Measurements from ENCODE around the gene RPS18.
A peak's percentile ranks its signal among the peaks of the same experiment; 100 is the strongest.

RPS18 gene

DNA sequence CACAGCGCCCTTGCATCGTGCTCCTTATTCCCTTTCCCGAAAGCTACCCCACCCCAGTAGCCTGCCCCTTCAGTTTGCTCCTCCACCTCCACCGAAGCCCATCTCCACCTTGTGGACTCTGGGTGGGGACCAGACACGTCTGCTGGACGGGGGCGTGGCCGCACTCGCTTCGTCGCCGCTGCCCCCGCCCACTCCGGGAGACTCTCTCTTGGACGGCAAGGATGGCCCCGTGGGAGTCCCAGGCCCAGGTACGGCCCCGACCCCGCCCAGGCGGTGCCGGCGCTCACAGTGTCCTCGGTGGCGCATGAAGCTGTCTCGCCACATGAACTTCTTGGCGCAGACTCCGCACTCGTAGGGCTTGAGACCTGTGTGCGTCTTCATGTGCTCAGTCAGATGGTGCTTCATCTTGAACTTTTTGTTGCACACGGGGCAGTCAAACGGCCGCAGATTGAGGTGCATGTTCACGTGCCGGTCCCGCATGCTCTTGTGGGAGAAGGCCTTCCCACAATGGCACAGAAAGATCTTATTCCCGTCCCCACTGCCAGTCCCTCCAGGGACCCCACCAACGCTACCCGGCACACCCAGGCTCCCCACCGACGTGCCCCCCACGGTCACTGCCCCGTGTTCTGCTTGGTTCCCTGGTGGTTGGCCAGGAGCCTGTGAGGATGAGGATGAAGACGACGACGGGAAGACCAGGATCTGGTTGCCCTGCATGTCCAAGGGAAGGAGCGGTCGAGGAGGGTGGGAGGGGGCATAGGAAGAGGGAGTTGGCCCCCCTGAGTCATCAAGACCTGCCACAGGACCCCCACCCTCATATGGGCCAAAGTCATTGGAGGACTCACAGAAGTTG is 43.3 kb downstream of the RPS18 start:
- DNase-seq (ENCODE audit: low spot score), result no peak

DNA sequence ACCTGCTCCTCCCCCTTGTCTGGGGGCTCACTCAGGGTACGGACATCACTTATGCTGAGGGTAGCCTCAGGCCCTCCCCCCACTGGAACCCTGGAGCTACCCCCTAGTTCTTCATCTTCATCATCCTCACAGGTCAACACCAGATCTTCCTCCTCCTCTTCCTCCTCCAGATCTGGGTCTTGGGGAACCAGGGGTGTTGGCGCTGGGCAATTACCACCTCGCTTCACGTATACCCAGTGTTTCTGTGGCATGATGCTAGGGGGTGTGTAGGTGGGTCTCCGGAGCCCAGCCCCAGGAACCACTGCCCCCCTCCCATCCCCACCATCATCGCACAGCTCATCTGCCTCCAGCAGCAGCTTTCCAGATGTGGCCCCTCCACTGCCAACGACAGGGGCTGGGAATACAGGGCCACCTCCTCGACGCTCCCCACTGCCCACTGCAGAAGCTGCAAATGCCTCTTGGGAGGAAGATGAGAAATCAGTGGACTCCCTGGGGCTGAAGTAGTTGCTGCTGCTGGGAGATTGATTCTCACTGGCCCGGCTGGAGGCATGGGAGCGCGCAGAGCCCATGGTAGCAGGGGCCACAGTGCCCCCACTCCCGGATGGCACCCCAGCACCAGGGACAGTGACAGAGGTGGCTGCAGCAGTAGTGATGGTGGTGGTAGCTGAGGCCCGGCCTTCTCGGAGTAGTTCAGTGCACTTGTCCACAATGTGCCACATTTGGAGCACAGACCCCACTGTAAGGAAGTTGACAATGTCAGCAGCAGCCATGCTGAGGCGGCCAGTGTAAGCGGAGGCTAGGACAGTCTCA is 44.1 kb downstream of the RPS18 start:
- DNase-seq (ENCODE audit: low spot score), result no peak

GRCh38 chr6:33316603-33317418 is 44.9 kb downstream of the RPS18 start:
- peak; percentile 25 for DNase-seq (ENCODE audit: low spot score)

DNA sequence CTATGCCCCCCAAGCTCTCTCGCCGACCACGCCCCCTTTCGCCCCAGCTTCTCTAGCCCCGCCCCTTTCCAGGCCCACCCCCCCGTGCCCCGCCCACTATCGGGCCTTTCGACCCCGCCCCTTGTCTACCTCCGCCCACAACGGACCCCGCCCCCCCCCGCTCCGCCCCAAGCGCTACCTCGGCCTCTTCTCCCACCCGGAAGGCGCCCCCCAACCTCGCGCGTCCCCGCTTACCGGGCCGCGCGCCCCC is 45.5 kb downstream of the RPS18 start:
- DNase-seq (ENCODE audit: low spot score), result no peak

DNA sequence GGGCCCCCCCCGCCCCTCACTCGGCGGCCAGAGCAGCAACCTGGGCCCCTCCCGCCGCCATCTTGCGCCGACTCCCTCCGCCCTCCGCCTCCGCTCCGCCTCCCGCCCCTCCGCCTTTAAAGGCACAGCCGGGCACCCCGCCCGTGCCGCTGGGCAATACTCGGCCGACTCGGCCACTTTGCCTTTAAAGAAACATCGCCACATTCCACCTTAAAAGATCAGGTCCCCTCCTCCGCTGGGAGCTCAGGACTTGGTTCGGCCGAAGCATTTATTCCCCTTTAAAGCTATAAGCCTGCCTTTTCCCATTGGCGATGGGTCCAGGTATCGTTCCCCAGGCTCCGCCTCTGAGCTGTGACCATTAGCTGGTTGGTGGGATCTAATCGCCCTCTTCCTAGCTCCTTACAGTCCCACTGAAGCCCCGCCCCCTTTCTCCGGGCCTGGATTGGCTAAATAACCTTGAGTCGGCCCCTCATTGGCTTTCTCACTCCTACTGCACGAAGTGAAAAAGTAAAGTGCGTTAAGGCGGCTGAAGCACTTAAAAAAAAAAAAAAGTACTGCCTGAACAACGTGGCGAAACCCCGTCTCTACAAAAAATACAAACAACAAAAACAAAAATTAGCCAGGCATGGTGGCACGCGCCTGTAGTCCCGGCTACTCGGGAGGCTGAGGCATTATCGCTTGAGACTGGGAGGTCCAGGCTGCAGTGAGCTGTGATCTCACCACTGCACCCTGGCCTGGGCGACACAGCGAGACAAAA is 46.0 kb downstream of the RPS18 start, which contains the start of gene ZBTB22:
TSS of gene ZBTB22 (minus strand) at position 76 of the 757 bp plus-strand sequence. CDS start 828 bp downstream, outside the sequence.
- DNase-seq (ENCODE audit: low spot score), result peak; percentile 99

- DNase-seq (ENCODE audit: low spot score), result no peak
These were observed 46.7 kb downstream of the RPS18 start for GRCh38 chr6:33318426-33319073.

DNA sequence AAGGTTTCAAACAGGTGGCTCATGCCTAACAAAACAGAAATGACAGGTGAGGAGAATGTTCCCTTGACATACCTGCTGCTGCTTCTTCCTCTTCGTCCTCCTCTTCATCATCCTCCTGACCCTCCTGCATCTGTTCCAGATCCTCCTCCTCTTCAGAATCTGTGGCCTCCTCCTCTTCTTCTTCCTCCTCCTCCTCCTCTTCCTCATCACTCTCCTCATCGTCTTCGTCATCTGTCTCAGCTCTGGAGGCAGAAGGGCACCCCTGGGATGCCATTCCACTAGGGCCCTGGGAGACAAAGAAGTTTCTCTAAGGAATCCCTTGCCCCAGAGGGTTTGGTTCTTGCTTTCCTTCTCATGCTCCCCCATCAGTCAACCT is 48.1 kb downstream of the RPS18 start:
- DNase-seq (ENCODE audit: low spot score), result no peak

GRCh38 chr6:33320315-33321181 is 48.7 kb downstream of the RPS18 start:
- DNase-seq (ENCODE audit: low spot score), result no peak

- no peak for DNase-seq (ENCODE audit: low spot score)
These were observed 49.4 kb downstream of the RPS18 start for GRCh38 chr6:33321227-33321626.

DNA sequence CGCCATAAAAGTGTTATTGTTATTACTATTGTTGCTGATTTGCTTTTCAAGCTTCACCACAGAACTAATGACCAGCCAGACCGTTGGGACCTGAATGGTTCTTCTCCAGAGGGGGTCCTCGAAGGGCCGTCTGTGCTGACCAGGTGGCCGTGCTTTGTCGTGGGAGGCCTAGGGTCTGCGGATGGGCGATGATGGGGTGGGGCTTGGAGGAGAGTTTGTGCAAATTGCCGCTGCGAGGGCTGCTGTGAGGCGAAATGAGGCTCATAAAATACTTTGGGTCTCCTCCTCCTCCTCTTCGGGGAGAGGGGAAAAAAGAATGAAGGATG is 51.7 kb downstream of the RPS18 start:
- no peak for DNase-seq (ENCODE audit: low spot score)

DNA sequence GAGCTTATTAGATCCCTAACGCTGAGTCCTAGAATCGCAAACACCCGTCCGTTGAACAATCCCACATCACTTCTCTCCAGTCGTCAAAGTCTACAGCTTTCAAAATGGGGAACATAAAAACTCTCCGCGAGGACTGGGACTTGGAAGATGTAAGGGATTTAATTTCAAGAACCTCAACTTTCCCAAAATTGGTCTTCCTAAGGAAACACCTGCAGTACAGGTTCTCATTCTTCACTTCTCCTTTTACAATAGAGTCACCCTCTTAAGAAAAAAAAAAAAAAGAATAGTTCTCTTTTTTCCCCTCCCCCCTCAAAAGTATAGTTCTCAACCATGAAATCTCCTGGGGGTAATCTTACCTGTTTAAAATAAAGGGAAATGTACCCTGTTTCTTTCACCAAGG is 52.2 kb downstream of the RPS18 start:
- no peak for DNase-seq (ENCODE audit: low spot score)

All from pons (tissue), 1 donor.